ENCODE measurements around the gene SLIT3.

GRCh38 chr5:168743617-168744016 is 557.3 kb downstream of the SLIT3 start:
- TF ChIP-seq EZH2phosphoT487 (IDR thresholded peaks at IDR 0.05; ENCODE audit: borderline replicate concordance, low read length) (no peak), CTCF (conservative IDR thresholded peaks at IDR 0.05; ENCODE audit: low read depth, low read length) (no peak)

Measured in PC-3 (cell line).